GM18519 (cell line): Measurements from ENCODE around the gene IL21R.

Source experiments
- ATAC-seq: cut with Tn5 transposase; IDR thresholded peaks from one replicate; pipeline ENCODE4 v1.9.1; 2021; ENCODE audit warnings: mild to moderate bottlenecking, moderate library complexity; ENCODE audit not compliant: unreplicated experiment, low FRiP score

The IL21R gene

GRCh38 chr16:27460663-27461482, 58.9 kb downstream of the IL21R start:
- ATAC-seq = no peak

GRCh38 chr16:27461483-27462171, 59.7 kb downstream of the IL21R start:
- no peak for ATAC-seq

DNA sequence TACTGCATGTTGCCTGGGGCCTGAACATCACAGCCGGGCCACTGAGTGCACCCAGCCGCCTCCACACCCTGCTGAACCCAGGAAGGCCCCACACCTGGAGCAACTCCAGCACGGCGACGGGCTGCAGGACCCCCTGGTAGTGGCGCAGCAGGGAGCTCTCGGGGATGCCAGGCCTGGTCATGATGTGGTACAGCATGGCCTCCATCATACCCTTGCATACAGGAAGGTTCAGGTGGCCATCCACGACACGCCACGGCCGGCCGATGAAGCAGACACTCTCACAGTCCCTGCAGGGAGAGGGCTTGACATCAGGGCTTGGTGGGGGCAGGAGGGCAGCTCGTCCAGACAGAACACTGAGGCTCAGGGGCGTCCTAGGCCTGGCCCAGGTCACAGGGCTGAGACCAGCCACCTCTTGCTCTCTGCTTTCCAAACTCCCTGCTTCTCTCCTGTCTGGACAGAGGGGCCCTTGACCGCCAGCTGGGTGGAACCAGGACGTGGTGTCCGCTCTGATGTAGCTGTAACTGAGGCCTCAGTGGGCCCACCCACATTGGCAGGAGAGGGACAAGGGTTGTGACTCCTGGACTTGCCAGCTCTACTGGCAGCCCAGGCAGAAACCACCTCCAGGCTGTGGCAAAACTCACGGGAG, 60.3 kb downstream of the IL21R start:
- ATAC-seq = no peak

- no peak for ATAC-seq
These were observed 61.1 kb downstream of the IL21R start for GRCh38 chr16:27462846-27463682.

DNA sequence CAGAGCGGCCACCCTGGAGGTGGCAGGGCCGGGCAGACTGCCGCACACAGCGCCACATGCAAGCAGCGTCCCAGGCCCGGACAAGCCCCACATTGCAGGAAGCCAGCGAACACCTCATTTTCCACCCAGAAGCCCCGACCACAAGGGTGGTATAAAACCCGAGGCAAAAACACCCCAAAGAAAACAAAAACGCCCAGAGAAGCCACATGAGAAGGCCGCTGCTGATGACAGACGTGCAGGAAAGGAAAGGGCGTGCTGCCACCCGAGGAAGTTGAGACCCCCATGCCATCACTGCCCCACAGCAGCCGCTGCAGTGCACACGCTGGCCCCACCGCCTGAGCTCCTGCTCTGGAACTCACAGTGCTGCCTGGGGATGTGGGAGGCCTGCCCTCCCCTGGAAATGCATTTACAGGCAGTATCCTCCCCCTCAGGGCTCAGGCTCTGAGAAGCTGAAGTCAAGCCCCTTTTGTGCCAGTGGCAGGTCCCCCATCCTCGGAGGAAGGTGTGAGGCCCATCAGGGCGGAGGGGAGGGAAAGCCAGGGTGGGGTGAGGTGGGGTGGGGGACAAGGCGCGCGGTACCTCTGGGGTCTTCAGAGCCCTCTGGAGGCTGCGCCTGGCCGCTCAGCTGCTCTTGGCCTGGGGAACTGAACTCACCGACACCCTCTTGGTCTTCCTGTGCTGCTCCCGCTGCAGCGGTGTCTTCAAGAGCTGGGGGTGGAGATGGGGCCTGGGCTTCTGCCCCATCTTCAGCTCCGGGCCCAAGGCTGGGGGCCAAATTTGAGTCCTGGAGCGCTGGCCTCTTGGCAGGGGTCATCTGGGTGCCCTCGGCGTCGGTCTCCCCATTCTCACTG, 62.0 kb downstream of the IL21R start:
- ATAC-seq = no peak

DNA sequence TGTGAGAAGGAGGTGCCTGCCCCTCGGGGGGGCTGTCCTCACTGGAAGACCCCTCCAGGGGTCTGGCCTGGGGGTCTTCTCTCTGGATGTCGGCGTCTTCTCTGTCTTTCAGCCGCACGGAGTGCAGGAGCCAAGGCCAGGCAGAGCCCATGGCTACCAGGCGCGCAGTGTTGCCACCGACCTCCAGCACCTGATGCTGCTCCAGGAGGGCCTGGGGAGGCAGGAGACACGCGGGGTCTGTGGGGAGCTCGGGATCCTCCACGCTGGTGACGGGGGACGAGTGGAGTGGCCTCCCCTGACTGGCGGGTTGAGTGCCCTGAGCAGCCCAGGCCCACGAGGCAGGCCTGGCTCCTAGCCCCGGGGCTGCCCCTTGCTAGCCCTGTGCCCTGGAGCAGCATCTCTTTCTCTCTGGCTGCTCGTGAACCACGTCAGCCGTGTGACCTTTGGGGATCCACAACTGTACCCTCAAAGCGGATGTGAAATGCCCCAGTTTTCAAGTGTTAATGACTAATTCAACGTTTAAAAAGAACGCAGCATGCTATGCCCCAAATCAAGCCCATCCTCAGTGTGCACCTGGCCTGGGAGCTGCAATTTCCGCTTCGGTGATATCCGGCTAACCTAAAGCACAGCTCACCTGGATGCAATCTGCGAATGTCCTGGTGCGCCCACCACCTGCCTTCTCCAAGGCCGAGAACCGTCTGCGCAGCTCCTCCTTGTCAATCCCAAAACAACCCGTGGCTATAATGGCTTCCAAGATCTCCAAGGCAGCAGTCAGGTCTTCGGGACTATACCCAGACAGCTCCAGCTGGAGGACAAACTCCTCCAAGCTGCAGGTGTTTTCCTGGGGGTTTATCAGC, 62.9 kb downstream of the IL21R start:
- no peak for ATAC-seq

DNA sequence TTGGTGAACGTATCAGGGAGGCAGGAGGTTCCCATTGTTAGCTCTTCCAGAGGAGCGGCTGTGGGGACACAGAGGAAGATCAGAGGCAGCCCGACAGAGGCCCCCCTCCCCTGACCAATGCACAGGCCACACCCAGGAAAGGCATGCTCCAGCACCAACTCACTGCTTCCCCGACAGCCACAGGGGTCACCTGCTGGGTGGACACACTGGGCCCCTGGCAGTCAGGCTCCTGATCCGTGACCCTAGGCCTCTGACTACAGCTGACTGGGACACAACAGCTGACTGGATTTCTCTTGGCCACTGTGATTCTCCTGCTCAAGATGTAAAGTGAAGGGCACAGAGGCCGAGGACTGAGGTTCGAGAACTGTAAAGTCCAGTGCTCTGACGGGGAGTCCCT, 63.5 kb downstream of the IL21R start:
- no peak for ATAC-seq

DNA sequence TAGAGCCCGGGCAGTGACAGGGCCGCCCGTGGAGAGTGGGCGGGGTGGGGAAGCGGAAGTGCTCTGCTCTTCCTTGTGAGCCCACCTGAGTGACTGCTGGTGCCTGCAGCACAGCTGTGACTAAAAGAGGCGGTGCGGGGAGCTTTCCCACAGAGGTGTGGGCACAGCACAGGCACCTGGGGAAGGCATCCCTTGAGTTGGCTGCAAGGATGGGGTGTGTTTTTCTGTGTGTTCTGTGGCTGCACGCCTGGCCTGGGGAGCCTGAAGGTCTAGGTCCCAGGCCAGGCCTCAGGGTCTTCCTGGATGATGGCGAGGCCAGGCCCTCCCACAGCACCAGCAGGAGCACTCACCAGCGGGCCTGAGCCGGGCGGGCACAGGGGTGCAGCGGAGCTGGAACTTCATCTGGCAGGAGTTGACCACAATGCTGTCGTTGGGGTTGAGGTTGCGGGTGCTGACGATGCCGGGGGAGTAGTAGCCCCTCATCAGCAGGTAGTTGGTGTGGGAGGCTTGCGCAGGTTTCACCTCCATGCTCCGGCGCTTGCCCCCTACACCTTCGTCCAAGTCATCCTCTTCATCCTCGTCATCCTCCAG, 67.1 kb downstream of the IL21R start:
- no peak for ATAC-seq

DNA sequence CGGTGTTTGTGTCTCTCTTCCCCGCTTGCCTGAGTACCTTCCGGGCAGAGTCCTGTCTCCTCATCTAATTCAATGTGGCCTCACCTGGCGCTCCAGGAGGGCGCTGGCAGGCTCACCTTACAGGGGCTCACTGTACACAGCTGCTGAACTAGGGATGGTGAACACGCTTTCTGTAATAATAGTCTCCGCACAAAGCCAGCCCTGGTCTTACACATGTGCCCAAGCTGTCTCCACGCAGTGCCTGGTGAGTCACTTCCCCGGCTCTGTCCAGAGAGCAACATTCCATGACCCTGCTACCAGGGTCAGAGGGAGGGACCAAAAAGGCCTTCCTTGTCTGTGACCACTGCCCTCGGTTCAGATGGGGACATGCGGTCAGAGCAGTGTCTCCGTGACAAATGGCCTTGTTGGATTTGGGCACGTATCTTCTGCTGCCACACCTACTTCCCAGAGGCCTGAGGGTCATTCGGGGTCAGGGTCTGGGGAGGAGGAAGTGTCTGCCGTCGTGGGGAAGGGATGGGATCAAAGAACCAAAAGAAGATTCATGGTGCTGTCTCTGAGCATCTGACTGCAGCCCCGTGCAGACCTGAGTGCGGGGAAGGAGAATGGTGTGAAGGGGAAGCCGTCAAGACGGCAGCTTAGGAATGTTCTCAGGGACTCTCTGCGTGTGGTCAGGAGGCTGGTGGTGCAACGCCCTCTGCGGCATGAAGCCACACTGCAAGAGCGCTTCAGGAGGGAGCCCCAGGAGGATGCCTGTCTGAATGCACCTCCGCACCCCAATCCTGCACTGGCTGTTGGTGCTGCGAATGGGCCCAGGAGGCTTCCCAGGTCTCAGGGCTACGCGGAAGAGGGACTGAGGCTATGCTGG, 68.8 kb downstream of the IL21R start:
- ATAC-seq = no peak

DNA sequence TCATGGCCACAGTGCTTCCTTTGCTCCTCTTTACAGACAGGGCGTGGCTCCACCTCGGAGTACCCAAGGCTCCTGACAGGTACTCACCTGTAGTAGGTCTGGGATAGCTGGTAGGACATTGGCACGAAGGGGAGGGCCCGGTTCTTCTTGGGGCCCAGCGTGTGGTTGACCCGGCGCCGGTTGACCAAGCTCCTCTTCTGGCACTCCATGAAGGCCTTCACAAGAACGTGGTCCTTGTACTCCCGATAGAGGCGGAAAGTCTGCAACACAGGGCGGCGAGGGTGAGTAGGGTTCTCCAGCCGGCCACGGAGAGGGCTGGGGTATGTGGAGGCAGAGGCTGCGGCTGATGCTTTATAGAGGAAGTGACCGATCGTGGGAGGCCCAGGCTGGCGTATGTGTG, 69.7 kb downstream of the IL21R start:
- ATAC-seq = no peak

GRCh38 chr16:27472091-27473020, 70.4 kb downstream of the IL21R start:
- no peak for ATAC-seq

GRCh38 chr16:27473101-27473900, 71.3 kb downstream of the IL21R start:
- no peak for ATAC-seq

- ATAC-seq = no peak
These were observed 72.1 kb downstream of the IL21R start for GRCh38 chr16:27474041-27474440.

DNA sequence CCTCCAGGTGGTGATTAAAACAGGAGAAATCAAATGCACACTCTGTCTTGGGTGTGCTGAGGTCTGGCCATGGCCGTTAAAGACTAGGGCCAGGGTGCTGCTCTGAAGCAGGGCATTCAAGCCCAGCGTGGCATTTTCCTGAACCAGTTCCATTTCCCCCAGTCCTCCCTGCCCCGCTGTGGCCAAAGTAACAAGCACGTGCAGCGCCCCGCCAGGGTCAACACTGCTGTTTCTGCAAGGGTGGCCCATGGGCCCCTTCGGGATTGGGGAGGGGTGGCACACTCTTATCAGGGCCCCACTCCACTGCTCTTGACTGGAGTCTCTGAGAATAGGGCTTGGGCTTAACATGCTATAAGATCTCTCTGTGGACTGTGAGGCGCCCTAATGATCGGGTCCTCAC, 72.9 kb downstream of the IL21R start:
- no peak for ATAC-seq

- ATAC-seq = no peak
These were observed 73.6 kb downstream of the IL21R start for GRCh38 chr16:27475561-27475960.

GRCh38 chr16:27476240-27476639, 74.3 kb downstream of the IL21R start:
- no peak for ATAC-seq
